ENCODE results near the gene COL4A6. TPM values are rescaled to one million over a fixed set of nuclear protein-coding genes. Genes with fewer than 3 reads are reported as not detected.
"Not testable (repeated sequence)": the region's sequence is repeated elsewhere in the genome, so short reads cannot be mapped to it uniquely, and the experiment has no call there.

COL4A6 gene
- 10.3 TPM for total RNA-seq

DNA sequence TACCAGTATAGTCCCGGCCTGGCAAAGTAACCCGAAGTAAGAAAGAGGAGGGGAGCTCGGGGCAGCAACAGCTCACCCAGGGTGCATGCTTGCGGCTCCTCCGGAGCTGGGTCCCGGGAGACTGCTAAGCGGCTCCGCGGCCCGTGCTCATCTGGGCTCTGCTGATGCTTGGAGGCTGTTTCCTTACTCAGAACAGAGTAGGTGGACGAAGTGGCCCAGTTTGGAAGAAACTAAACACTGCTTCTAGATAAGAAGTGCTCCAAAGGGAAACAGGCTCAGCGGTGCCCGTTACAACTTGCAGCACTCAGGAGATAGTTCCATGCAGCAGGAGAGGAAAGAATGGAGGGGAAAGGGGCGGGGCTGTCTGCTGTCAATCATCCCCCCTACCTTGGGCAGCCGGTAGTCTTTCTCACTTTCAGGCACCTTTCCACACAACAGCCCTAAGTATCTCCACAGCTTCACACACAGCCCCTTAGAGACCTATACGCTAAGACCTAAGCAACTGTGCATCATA lies at the start of gene COL4A6:
TSS of gene COL4A6 (minus strand) at position 313 of the 514 bp plus-strand sequence. CDS start at position 87, 226 bp downstream.
- no peak for DNase-seq (ENCODE audit: extremely low spot score in 2 of 2)
- peak within 1 kb of the TSS; percentile 41 to 50 for H3K4me3 ChIP-seq
- no peaks in the 10 kb centered on the region for H3K9me3 ChIP-seq
- no peaks in the 10 kb centered on the region for H3K36me3 ChIP-seq
- no peaks in the 10 kb centered on the region for H3K27me3 ChIP-seq
- intact Hi-C loops (cut with DNase I) = no loop called here
- H3K4me1 ChIP-seq = no peaks in the 10 kb centered on the region
- TF ChIP-seq POLR2A (IDR thresholded peaks at IDR 0.05) = no peak
- TF ChIP-seq POLR2AphosphoS5 (IDR thresholded peaks at IDR 0.05; ENCODE audit: insufficient read depth in 1 of 2, low read depth in 1 of 2) = no peak
- TF ChIP-seq, protein P1, sequence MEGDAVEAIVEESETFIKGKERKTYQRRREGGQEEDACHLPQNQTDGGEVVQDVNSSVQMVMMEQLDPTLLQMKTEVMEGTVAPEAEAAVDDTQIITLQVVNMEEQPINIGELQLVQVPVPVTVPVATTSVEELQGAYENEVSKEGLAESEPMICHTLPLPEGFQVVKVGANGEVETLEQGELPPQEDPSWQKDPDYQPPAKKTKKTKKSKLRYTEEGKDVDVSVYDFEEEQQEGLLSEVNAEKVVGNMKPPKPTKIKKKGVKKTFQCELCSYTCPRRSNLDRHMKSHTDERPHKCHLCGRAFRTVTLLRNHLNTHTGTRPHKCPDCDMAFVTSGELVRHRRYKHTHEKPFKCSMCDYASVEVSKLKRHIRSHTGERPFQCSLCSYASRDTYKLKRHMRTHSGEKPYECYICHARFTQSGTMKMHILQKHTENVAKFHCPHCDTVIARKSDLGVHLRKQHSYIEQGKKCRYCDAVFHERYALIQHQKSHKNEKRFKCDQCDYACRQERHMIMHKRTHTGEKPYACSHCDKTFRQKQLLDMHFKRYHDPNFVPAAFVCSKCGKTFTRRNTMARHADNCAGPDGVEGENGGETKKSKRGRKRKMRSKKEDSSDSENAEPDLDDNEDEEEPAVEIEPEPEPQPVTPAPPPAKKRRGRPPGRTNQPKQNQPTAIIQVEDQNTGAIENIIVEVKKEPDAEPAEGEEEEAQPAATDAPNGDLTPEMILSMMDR (IDR thresholded peaks at IDR 0.05) = no peak
- peak within 1 kb of the TSS; percentile 54 for H3K27ac ChIP-seq

DNA sequence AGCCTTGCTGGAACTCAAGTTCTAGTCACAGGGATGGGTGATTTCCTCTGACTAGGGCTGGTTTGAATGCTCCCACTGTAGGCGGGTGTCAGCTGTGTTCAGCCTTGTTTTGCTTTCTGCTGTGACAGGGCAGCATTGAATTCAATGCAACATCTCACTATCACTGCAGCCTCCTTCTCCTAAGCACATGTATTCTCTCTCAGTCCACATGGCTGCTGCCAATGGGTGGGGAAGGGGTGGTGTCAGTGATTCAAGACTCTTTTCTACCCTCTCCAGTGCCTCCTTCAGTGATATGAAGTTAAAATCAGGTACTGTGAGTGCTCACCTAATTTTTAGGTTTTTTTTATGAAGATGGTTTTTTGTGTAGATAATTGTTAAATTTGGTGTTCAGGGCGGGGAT lies 47.7 kb upstream of the COL4A6 start:
- no peak overlapping the region for H3K27ac ChIP-seq
- DNase-seq (ENCODE audit: extremely low spot score in 2 of 2) = no peak
- H3K4me3 ChIP-seq = no peak overlapping the region
- H3K4me1 ChIP-seq = no peaks in the 10 kb centered on the region
- H3K9me3 ChIP-seq = no peaks in the 10 kb centered on the region
- no peaks in the 10 kb centered on the region for H3K36me3 ChIP-seq
- H3K27me3 ChIP-seq = no peaks in the 10 kb centered on the region
- TF ChIP-seq, protein P1 (IDR thresholded peaks at IDR 0.05) = no peak
- TF ChIP-seq POLR2A (IDR thresholded peaks at IDR 0.05) = no peak
- intact Hi-C loops (cut with DNase I) = no loop called here

DNA sequence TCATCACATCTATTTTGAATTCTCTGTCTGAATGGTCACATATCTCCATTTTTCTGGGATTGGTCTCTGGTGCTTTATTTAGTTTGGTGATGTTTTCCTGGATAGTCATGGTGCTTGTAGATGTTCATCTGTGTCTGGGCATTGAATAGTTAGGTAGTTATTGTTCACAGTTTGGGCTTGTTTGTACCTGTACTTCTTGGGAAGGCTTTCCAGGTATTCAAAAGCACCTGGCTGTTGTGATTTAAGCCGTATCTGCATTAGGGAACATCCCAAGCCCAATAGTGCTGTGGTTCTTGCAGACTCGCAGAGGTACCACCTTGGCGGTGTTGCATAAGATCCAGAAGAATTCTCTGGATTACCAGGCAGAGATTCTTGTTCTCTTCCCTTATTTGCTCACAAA lies 46.0 kb upstream of the COL4A6 start:
- TF ChIP-seq POLR2A (IDR thresholded peaks at IDR 0.05) (no peak), POLR2AphosphoS5 (IDR thresholded peaks at IDR 0.05; ENCODE audit: insufficient read depth in 1 of 2, low read depth in 1 of 2) (no peak)
- TF ChIP-seq, protein P1 (IDR thresholded peaks at IDR 0.05) = no peak
- no peaks in the 10 kb centered on the region for H3K36me3 ChIP-seq
- intact Hi-C loops (cut with DNase I) = no loop called here

DNA sequence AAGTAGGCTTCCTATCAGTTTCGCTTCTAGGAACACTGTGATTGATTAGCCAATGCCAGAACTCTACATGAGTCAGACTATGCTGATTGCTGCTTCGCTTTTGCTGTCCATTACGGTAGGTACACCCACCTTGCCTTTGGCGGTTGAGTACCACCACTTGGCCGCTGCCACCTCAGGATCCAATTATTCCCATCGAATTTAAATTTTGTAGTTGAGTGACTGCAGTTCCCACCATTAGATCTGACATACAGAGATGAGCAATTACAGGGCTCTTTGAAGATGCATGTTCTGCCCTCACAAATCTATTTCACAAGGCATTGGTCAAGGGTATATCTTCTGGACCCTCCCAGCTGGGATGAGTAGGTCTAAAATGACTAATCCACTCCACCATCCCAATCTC lies 43.3 kb upstream of the COL4A6 start:
- H3K27me3 ChIP-seq; H3K9me3 ChIP-seq; intact Hi-C loops (cut with DNase I): not testable (repeated sequence)

More for the DNA sequence above, 46.0 kb upstream of the COL4A6 start:
- Histone ChIP-seq H3K27ac (no peak overlapping the region), H3K9me3 (no peaks in the 10 kb centered on the region), H3K4me3 (no peak overlapping the region), H3K27me3 (no peaks in the 10 kb centered on the region), H3K4me1 (no peaks in the 10 kb centered on the region)
- DNase-seq (ENCODE audit: extremely low spot score in 2 of 2) = no peak

DNA sequence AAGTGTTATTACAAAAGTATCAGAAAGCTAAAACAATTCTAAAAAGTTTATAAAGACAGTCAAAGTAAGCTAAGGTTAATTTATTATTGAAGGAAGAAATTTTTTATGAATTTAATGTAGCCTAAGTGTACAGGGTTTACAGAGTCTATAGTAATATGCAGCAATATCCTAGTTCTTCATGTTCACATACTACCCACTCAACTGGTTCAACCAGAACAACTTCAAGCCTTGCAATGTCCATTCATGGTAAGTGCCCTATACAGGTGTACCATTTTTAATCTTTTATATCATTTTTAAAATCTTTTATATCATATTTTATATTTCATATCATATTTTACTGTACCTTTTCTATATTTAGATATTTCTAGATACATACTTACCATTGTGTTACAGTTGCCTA lies 35.8 kb upstream of the COL4A6 start:
- no peaks in the 10 kb centered on the region for H3K4me1 ChIP-seq
- no peak overlapping the region for H3K27ac ChIP-seq
- H3K4me3 ChIP-seq = no peak overlapping the region
- no peak for DNase-seq (ENCODE audit: extremely low spot score in 2 of 2)
- H3K9me3 ChIP-seq = no peaks in the 10 kb centered on the region
- TF ChIP-seq, protein P1 (IDR thresholded peaks at IDR 0.05) = no peak
- no peaks in the 10 kb centered on the region for H3K27me3 ChIP-seq
- H3K36me3 ChIP-seq = no peaks in the 10 kb centered on the region
- intact Hi-C loops (cut with DNase I) = no loop called here

More for the DNA sequence above, 43.3 kb upstream of the COL4A6 start:
- H3K4me3 ChIP-seq; H3K4me1 ChIP-seq; H3K27ac ChIP-seq; H3K36me3 ChIP-seq; DNase-seq (ENCODE audit: extremely low spot score in 2 of 2): not testable (repeated sequence)

DNA sequence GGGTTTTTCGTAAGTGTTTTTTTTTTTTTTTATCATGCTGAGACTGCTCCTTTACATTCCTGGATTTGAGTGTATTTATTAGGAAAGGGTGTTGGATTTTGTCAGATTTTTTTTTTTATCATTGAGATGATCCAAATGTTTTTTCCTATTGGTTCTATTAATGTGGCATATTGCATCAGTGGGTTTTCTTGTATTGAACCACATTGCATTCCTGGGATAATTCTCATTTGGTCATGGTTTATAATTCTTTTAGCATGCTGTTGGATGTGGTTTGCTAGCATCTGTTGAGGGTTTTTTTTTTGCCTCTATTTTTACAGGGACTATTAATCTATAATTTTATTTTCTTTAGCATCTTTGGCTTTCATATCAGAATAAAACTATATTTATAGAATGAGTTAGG lies 30.3 kb upstream of the COL4A6 start:
- H3K4me1 ChIP-seq = no peaks in the 10 kb centered on the region
- no peak overlapping the region for H3K27ac ChIP-seq
- TF ChIP-seq POLR2A (IDR thresholded peaks at IDR 0.05) (no peak), POLR2AphosphoS5 (IDR thresholded peaks at IDR 0.05; ENCODE audit: insufficient read depth in 1 of 2, low read depth in 1 of 2) (no peak)
- TF ChIP-seq, protein P1 (IDR thresholded peaks at IDR 0.05) = no peak
- no peak for DNase-seq (ENCODE audit: extremely low spot score in 2 of 2)
- intact Hi-C loops (cut with DNase I) = no loop called here
- H3K27me3 ChIP-seq = no peaks in the 10 kb centered on the region
- no peaks in the 10 kb centered on the region for H3K36me3 ChIP-seq
- no peaks in the 10 kb centered on the region for H3K9me3 ChIP-seq
- no peak overlapping the region for H3K4me3 ChIP-seq

Data from vagina (tissue), 2 donors.